Hindlimb muscle (tissue), 1 donor: ENCODE data around the gene NKX3-2. TPM values are rescaled to one million over a fixed set of nuclear protein-coding genes. Genes with fewer than 3 reads are reported as not detected.

Source experiments
- DNase-seq: peaks from one replicate; pipeline ENCODE4 v3.0.0-alpha.2; 2013
- polyA plus RNA-seq: library from polyadenylated mRNA; unstranded; fragments of 120-200 nt; gene quantifications from one replicate; pipeline ENCODE4 v1.2.1, GENCODE V29; 2013; ENCODE audit not compliant: insufficient read length

Gene NKX3-2
- polyA plus RNA-seq, 1 donor = 0.06 TPM

GRCh38 chr4:13544606-13545393 is 492 bp upstream of the NKX3-2 start:
- peak; percentile 80 for DNase-seq

GRCh38 chr4:13543032-13543838 is 1.1 kb downstream of the NKX3-2 start:
- no peak for DNase-seq

GRCh38 chr4:13542577-13543031 is 1.7 kb downstream of the NKX3-2 start:
- DNase-seq = no peak

DNA sequence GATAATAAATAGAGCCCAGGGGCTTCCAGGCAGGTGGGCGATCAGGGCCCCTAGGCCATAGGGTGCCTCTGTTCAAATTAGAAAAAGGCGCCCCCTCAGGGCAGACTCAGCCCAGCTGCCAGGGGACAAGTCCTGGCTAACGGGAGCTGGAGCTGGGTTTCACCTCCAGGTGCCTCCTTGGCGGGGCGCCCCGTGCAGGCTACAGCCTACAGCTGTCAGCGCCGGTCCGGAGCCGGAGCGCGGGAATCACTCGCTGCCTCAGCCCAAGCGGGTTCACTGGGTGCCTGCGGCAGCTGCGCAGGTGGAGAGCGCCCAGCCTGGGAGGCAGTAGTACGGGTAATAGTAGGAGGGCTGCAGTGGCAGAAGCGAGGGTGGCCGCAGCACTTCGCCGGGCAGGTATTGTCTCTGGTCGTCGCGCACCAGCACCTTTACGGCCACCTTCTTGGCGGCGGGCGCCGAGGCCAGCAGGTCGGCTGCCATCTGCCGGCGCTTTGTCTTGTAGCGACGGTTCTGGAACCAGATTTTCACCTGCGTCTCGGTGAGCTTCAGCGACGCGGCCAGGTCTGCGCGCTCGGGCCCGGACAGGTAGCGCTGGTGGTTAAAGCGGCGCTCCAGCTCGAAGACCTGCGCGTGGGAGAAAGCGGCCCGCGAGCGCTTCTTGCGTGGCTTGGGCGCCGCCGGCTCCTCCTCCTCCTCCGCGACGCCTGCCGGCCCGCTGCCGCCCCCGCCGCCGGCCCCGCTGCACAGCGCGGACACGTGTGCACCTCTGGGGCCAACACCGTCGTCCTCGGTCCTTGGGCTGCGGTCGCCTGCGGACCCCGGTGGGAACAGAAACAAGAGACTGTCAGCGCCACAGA is 2.4 kb downstream of the NKX3-2 start:
- DNase-seq = no peak

- no peak for DNase-seq
These were observed 3.1 kb downstream of the NKX3-2 start for GRCh38 chr4:13541176-13541604.

GRCh38 chr4:13540446-13541175 is 3.7 kb downstream of the NKX3-2 start:
- DNase-seq = no peak

DNA sequence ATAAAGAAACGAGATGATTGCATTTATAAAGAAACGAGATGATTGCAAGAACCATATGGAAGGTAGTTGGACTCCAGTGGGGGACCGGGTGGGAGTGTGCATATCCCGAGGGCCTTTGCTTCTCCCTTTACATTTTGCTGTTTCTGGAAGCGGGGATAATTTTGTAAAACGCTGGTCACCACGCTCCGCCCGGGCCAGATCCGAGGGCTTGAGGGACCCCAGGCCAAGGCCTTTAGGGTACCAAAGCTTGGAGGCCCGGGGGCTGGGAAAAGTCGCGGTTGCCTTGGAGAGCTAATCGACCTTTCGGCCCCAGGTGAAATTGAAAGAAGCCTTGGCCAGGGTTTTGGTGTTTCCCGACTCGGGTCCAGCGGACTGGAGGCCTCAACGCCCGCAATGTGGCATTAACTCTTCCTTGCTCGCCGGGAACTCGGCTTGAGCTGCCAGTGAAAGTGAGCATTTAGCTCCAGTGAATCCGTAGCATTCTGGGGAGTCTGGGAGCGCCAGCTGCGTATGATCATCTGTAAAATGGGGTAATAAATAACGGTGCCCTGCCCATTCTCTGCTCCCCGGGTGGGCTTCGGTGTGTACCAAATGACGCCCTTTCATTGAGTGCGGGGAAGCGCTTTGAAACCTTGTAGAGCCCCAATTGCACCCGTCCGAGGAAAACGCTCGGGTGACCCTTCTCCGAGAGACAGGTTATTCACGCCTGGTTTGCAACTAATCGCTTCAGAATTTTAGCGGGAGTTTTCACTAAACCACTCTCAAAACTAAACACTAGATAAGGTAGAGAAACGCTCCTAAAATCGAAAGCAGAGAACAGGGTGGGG is 4.5 kb downstream of the NKX3-2 start:
- DNase-seq = no peak

DNA sequence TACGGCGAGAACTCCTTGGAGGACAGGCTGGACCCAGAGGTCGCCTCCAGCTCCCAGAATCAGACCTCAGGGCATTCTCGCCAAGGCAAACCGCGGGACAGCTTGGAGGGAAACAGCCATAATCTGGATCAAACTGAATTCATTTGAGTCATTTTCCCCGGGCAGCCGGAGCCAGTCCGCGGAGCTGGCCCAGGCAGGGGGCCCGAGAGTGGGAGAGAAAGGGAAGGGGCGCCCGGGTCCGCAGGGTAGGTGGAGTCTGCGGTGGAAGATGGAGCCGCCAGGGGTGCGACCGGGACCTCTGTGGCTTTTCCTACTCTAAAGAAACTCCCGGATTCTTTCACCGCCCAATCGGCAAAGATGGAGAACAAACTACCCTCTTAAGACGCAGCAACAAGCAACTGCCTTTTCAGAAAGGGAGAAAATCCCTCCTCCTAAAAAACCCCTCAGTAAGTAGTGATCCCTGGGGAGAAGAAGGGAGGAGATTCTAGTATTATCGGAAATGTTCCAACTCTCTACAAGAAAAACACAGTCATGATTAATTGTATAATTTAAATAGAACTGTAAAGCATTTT is 5.2 kb downstream of the NKX3-2 start:
- DNase-seq = no peak

DNA sequence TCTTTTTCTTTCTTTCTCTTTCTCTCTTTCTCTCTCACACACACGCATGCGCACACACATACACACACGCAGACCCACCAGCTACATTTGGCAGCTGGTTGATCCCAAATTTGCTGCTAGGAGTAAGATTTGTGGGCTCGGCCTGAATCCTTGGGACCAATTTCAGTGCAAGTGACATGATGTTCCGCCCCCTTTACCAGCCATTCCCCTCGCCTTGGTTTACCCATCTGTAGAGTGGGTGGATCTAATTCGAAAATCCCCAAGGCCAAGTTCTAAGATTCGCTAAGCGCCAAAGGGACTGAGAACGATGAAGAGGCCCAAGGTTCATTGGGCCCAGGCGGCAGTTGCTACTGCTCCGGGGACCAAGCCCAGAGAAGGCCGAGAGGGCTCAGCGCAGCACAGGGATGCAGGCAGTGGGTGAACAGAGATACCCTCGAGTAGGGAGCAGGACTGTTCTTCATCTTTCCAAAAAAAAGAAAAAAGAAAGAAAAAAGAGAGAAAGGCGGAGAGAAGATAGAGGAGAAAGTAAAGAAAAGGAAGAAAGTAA is 5.8 kb downstream of the NKX3-2 start:
- no peak for DNase-seq

GRCh38 chr4:13537832-13538177 is 6.5 kb downstream of the NKX3-2 start:
- DNase-seq = no peak

DNA sequence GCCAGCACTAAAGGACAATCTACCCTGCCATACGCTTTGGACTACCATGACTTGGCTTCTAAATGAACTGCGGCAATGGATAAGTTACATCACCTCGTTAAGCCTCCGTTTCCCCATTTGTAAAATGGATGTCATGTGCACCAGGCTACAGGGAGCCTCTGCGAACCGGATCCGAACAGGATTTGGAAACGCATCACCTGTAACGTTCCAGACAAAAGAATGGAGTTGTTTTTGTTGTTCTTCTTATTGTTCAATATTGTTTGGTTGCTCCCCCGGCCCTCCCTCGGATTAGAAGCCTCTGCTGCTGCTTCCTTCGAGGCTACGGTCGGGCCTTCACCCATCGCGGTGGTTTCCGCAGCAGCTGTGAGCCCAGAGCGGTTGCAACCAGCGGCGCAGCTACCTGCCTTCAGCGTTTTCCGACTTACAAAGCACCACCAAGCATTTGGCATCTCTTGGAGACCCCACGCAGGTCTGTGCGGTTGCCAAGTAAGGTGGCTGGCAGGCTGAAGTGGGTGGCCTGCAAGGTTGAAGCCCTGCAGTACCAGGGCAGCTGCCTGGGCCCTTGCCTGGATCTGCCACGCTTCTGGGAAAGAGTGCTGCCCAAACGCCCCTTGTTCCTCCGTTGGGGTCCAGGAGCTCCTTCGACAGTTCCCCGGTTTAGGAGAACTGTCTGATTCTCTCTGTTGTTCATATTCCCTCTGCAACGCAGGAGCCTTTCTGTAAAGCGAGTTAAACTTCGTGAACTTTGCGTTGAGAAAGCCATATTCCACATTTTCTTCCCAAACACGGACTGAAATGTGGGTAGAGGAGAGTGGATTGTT is 7.1 kb downstream of the NKX3-2 start:
- no peak for DNase-seq

GRCh38 chr4:13536607-13537006 is 7.7 kb downstream of the NKX3-2 start:
- DNase-seq = no peak

DNA sequence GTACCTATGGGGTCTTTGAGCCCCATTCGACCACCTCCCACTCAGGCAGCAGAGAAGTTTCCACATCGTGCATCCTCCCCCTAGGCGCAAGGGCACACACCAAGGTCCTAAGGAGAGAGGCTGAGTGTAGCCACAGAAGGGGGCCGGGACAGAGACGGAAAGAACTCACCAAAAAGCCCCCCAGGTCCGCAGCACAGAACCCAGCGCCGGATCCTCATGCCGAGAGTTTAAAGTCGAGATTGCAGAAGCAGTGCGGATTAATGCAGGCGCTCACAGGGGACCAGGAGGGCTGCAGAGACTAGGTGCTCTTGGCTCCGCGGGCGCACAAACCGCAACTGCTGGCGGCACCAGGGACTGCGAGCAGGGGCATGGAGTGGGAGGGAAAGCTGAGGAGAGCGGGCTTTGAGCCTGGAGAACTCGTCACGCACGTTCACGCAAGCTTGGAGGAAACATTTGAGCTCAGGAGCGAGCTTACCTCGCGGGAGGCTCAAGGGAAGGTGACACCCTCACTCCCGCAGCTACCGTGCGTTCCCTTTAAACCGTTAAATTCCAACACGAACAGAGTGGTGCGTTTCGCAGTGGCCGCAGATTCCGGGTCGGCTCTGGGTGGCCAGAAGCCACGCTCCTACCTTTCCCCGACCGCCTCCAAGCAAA is 8.5 kb downstream of the NKX3-2 start:
- DNase-seq = no peak

- no peak for DNase-seq
These were observed 9.2 kb downstream of the NKX3-2 start for GRCh38 chr4:13535118-13535517.

- no peak for DNase-seq
These were observed 9.8 kb downstream of the NKX3-2 start for GRCh38 chr4:13534344-13535063.

- no peak for DNase-seq
These were observed 10.5 kb downstream of the NKX3-2 start for GRCh38 chr4:13533670-13534343.

DNA sequence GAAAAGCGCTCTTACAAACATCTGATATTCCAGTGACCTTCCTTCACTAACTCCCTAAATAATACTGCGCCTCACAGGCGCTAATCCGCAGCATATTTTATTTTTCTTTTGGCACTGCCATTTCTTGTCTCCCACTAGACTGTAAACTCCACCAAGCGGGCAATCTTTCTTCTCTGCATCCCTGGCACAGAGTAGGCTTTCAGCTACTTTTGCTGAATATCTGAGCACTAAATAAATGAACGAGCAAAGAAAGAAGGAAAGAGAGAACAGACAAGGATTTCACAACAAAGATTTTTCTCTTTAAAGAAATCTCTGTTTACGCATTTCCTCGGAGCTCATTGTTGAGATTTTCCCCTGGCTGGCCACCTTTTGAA is 12.7 kb downstream of the NKX3-2 start:
- DNase-seq = no peak
